Psoas muscle (tissue), 8 donors: ENCODE measurements around the gene NCAM1. TPM values are rescaled to one million over a fixed set of nuclear protein-coding genes. Genes with fewer than 3 reads are reported as not detected.

ENCODE experiments used
- ATAC-seq, 4 donors: fragments of 200-7000 bp; cut with Tn5 transposase; one replicate each; pipeline ENCODE4 v1.9.1; 2020; ENCODE audit warnings: moderate library complexity in 3 of 4, mild to moderate bottlenecking in 2 of 4
- DNase-seq, 2 donors: peaks; one replicate each; pipeline ENCODE4 v3.0.0-alpha.2; 2020
- H3K27ac ChIP-seq: fragments of 200-600 bp; one replicate; pipeline ENCODE4 v1.8.0; 2022
- H3K27me3 ChIP-seq, 3 donors: fragments of 200-600 bp in 1 of 3; one replicate each; pipeline versions ENCODE4 v1.6.1 to v1.8.0; 2013 to 2022; ENCODE audit warnings: low read length in 2 of 3, mild to moderate bottlenecking in 2 of 3, moderate library complexity in 1 of 3; ENCODE audit not compliant: insufficient read depth in 3 of 3
- H3K36me3 ChIP-seq, 2 donors: fragments of 200-600 bp in 1 of 2; one replicate each; pipeline versions ENCODE4 v1.6.1 to v1.8.0; 2013 to 2022; ENCODE audit warnings: low read depth in 1 of 2, mild to moderate bottlenecking in 1 of 2, moderate library complexity in 1 of 2; ENCODE audit not compliant: insufficient read depth in 1 of 2
- H3K4me1 ChIP-seq: fragments of 200-600 bp; one replicate; pipeline ENCODE4 v1.8.0; 2022
- H3K4me3 ChIP-seq: fragments of 200-600 bp; one replicate; pipeline ENCODE4 v1.8.0; 2022; ENCODE audit warnings: mild to moderate bottlenecking
- H3K9me3 ChIP-seq: fragments of 200-600 bp; one replicate; pipeline ENCODE4 v1.8.0; 2022
- CTCF ChIP-seq: fragments of 200-600 bp; IDR thresholded peaks from one replicate; pipeline ENCODE4 v1.8.0; 2022; ENCODE audit warnings: antibody characterized with exemption
- WGBS, 3 donors: extraction: QIAGEN DNeasy Blood & Tissue Kit; methylation state at CpG; one replicate each; pipeline versions ENCODE4 v1.1.6 to v1.1.7; 2013; 5-methylcytosine and 5-hydroxymethylcytosine counted together
- intact Hi-C, 2 donors: fragments of 100-400 bp; cut with DNase I; formaldehyde crosslinking; loops; one replicate each; pipeline versions ENCODE4 v1.11.0 to v1.14.2; 2022
- polyA plus RNA-seq, 3 donors: library from polyadenylated mRNA; stranded (reverse); fragments of 200-250 nt; gene quantifications; one replicate each; pipeline ENCODE4 v1.2.3, GENCODE V29; 2013
- total RNA-seq, 4 donors: library from RNA; stranded (reverse); fragmentation: NEBNext Ultra II Directional in 2 of 4; extraction: Animal tissue kit (Norgen Biotek cat#: 25700) in 2 of 4; gene quantifications; one replicate each; pipeline versions ENCODE4 v1.2.1 to v1.2.4, GENCODE V29; 2021 to 2023
- donor health status: healthy with polysubstance abuse.
- donor health status: DM: no; HTN: no; CAD: no; lungs with moderate emphysema.
- donor health status: Bipolar disorder and iron deficiency.
- donor health status: healthy.
- donor health status: DM: yes; HTN: yes; CAD: no.
- donor health status: DM: no; HTN: no; CAD: no.
- donor health status: DM: no; HTN: no; CAD: no.
- donor health status: DM: yes; HTN: yes; CAD: no.

The NCAM1 gene
- total and polyA plus RNA-seq, 7 donors: 1.3 to 50.3 (median 3.0) TPM

DNA sequence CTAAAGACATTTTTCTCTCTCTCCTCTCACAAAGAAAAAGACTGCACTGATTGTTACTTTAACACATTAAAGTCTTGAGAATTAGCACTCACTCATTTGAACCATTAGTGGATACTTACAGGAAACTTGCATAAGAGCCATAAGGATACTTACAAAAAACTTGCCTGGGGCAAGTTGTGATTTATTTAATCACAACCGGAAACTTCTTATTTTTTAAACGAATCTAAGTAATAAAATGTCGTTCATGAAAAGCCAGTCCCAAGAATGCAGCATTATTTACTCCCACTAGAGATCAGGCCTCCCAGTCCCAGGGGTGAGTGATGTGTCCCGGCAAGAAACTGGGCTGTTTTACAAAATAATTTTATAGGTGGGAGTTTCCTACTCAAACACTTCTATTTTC lies 293.9 kb downstream of the NCAM1 start:
- H3K27me3 ChIP-seq: no peaks in the 10 kb centered on the region
- 69 to 75% (median 75%) methylated on average over 4 of the region's 4 CpGs for WGBS, 3 donors
- TF ChIP-seq CTCF: no peak
- no peaks in the 10 kb centered on the region for H3K36me3 ChIP-seq
- no peak overlapping the region for H3K27ac ChIP-seq
- no peaks in the 10 kb centered on the region for H3K9me3 ChIP-seq
- no peaks in the 10 kb centered on the region for H3K4me1 ChIP-seq
- no peak overlapping the region for H3K4me3 ChIP-seq
- ATAC-seq (no peak), DNase-seq (no peak)
- intact Hi-C loops: no loop called here

DNA sequence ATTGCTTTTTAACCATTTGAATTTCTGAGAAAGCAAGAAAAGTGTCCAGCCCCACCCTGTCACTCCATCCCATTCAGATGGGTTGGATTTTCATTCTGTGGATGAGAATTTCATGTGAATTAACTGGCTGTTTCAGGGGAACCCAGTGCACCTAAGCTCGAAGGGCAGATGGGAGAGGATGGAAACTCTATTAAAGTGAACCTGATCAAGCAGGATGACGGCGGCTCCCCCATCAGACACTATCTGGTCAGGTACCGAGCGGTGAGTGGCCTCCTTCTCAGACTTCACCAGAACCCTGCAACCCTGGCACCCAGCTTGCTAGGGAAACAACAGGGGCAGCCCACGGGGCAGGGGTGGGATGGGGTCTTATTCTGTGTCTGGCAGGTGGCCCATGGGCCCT lies 294.5 kb downstream of the NCAM1 start:
- H3K4me1 ChIP-seq: no peaks in the 10 kb centered on the region
- TF ChIP-seq CTCF: no peak
- DNase-seq: no peak
- H3K27me3 ChIP-seq: no peaks in the 10 kb centered on the region
- intact Hi-C loops: no loop called here
- ATAC-seq: no peak
- H3K9me3 ChIP-seq: no peaks in the 10 kb centered on the region
- no peak overlapping the region for H3K4me3 ChIP-seq
- 90 to 93% (median 93%) methylated on average over 6 of the region's 6 CpGs for WGBS, 3 donors
- no peaks in the 10 kb centered on the region for H3K36me3 ChIP-seq
- H3K27ac ChIP-seq: no peak overlapping the region

DNA sequence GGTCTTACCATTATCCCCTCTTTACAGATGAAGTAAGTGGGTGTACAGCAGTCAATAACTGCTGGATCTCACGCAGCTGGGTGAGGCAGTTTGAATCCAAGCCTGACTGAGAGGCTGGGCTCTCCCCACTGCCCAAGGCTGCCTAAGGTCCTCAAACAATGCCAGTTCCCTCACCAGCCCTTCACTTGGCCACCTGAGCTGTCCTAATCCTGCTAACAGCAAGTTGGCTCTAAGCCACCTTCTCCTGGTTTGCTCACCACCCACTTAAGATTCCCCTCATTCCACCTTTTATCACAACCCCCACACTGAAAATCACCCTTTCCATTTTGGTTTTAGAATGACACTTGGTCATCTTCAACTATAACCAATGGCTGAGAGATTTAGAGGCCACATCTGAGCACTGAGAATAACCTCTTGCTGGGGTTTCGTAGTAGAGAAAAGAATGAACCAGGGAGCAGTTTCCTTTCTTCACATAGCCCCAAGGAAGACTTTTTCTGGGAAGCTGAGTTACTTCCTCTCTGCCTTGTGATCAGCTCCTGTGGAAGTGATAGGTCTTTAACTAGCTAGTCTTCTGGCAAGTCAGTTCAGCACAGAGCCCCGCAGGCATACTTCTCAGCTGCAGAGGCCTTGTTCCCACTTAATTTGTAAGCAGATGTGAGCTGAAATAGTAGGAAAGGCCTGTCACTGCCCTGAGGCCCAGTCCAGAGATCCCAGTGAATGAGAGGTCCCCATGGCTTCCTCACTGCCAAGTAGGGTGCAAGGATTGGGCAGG lies 295.4 kb downstream of the NCAM1 start:
- Histone ChIP-seq H3K4me1 (no peaks in the 10 kb centered on the region), H3K4me3 (no peak overlapping the region), H3K27ac (no peak overlapping the region), H3K36me3 (no peaks in the 10 kb centered on the region), H3K9me3 (no peaks in the 10 kb centered on the region), H3K27me3 (no peaks in the 10 kb centered on the region)
- no peak for ATAC-seq
- intact Hi-C loops: no loop called here
- TF ChIP-seq CTCF: no peak
- no peak for DNase-seq
- 91 to 92% (median 92%) methylated on average over 3 of the region's 3 CpGs for WGBS, 3 donors

DNA sequence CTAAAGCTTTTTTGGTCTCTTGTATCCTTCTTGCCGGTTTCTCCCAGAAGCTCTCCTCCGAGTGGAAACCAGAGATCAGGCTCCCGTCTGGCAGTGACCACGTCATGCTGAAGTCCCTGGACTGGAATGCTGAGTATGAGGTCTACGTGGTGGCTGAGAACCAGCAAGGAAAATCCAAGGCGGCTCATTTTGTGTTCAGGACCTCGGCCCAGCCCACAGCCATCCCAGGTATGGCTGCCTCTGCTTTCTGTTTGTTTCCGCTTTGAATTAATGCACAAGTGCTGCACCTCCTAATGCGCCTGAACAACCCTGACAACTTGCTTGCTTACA lies 298.8 kb downstream of the NCAM1 start:
- DNase-seq: no peak
- no peak for TF ChIP-seq CTCF
- 97% methylated on average over 9 of the region's 9 CpGs for WGBS, 3 donors
- Histone ChIP-seq H3K36me3 (no peaks in the 10 kb centered on the region), H3K4me3 (no peak overlapping the region), H3K27me3 (no peaks in the 10 kb centered on the region), H3K9me3 (no peaks in the 10 kb centered on the region), H3K4me1 (no peaks in the 10 kb centered on the region), H3K27ac (no peak overlapping the region)
- ATAC-seq: no peak
- intact Hi-C loops: no loop called here

DNA sequence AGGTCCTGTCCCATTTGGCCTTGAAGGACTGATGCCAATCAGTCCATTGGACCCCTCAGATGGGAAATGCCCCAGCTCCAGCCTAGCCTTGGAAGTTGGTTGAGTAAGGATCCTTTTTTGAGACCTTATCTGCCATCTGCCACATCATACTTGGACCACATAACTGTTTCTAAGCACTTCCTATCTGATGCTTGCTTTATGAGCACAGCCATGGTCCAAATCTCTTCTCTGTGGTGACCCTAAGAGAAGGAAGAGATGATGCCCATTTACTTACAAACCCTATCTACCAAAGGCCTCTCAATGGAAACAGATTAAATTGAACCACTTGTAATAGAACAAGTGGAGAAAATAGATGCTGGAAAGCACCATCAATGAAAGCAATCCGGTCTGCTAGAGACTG lies 299.3 kb downstream of the NCAM1 start:
- H3K4me1 ChIP-seq: no peaks in the 10 kb centered on the region
- H3K27ac ChIP-seq: no peak overlapping the region
- ATAC-seq (no peak), DNase-seq (no peak)
- TF ChIP-seq CTCF: no peak
- no peak overlapping the region for H3K4me3 ChIP-seq
- H3K36me3 ChIP-seq: no peaks in the 10 kb centered on the region
- WGBS, 3 donors: 91 to 95% (median 93%) methylated on average over 1 of the region's 1 CpG
- intact Hi-C loops: no loop called here
- no peaks in the 10 kb centered on the region for H3K27me3 ChIP-seq
- no peaks in the 10 kb centered on the region for H3K9me3 ChIP-seq
